ENCODE data around the gene RHBDL3. TPM values are rescaled to one million over a fixed set of nuclear protein-coding genes. Genes with fewer than 3 reads are reported as not detected.
"Not testable (repeated sequence)": the region's sequence is repeated elsewhere in the genome, so short reads cannot be mapped to it uniquely, and the experiment has no call there.

RHBDL3 gene
- total RNA-seq, 1 experiment from 2014 or later: not detected

- H4K20me1 ChIP-seq (ENCODE audit: insufficient read depth): no peaks in the 10 kb centered on the region; the same call in 1 of the 2 replicates
- no peaks in the 10 kb centered on the region for H3K79me2 ChIP-seq (ENCODE audit: low read depth)
- CTCF ChIA-PET: interaction anchor here (0.6 kb wide), 1 partner anchor 411 kb away, joined by 9 read pairs; no protein-coding TSS in a partner anchor
- no peak overlapping the region for H2AFZ ChIP-seq
- no peaks in the 10 kb centered on the region for H3K9me2 ChIP-seq (ENCODE audit: insufficient read depth)
- no peaks in the 10 kb centered on the region for H3K9me3 ChIP-seq (ENCODE audit: insufficient read depth, low read depth)
- H3K4me1 ChIP-seq (replicated peaks; ENCODE audit: insufficient read depth): no peaks in the 10 kb centered on the region
- H3K27ac ChIP-seq: no peak overlapping the region
- TF ChIP-seq EZH2 (IDR thresholded peaks at IDR 0.05; ENCODE audit: low read depth): no peak
- TF ChIP-seq CTCF (conservative IDR thresholded peaks at IDR 0.05): no peak
- no peak overlapping the region for H3K4me2 ChIP-seq
- H3F3A ChIP-seq (ENCODE audit: insufficient read depth, low read depth): no peaks in the 10 kb centered on the region
- POLR2A ChIA-PET (ENCODE audit: unreplicated experiment): interaction anchor here (0.6 kb wide), 2 partner anchors 135 to 893 kb away, joined by 3 to 5 read pairs; no protein-coding TSS in a partner anchor
- H3K36me3 ChIP-seq (ENCODE audit: low read depth): no peaks in the 10 kb centered on the region
- peaks cover 49% of the 10 kb centered on the region for H3K27me3 ChIP-seq (ENCODE audit: insufficient read depth, low read depth)
- intact Hi-C loops (cut with micrococcal nuclease; ENCODE audit: unreplicated experiment): no loop called here
- H3K4me3 ChIP-seq: no peak overlapping the region
- DNase-seq: no peak
- no TSS peak for BruUV-seq (replicated peaks)
Measured at GRCh38 chr17:32261417-32261736, 4.3 kb upstream of the RHBDL3 start.

- Histone ChIP-seq H3K4me3 (no peak overlapping the region), H3K27ac (no peak overlapping the region), H3K9me2 (ENCODE audit: insufficient read depth) (no peaks in the 10 kb centered on the region), H3K27me3 (ENCODE audit: insufficient read depth, low read depth) (peaks cover 55% of the 10 kb centered on the region), H3F3A (ENCODE audit: insufficient read depth, low read depth) (no peaks in the 10 kb centered on the region), H3K4me2 (no peak overlapping the region), H4K20me1 (ENCODE audit: insufficient read depth) (no peaks in the 10 kb centered on the region; the same call in 1 of the 2 replicates), H2AFZ (no peak overlapping the region), H3K36me3 (ENCODE audit: low read depth) (no peaks in the 10 kb centered on the region), H3K4me1 (replicated peaks; ENCODE audit: insufficient read depth) (no peaks in the 10 kb centered on the region), H3K79me2 (ENCODE audit: low read depth) (no peaks in the 10 kb centered on the region), H3K9me3 (ENCODE audit: insufficient read depth, low read depth) (no peaks in the 10 kb centered on the region)
- no TSS peak for BruUV-seq (replicated peaks)
- intact Hi-C loops (cut with micrococcal nuclease; ENCODE audit: unreplicated experiment): no loop called here
- POLR2A ChIA-PET (ENCODE audit: unreplicated experiment): interaction anchor here (0.6 kb wide), 2 partner anchors 134 to 894 kb away, joined by 3 to 5 read pairs; no protein-coding TSS in a partner anchor
- TF ChIP-seq EZH2 (IDR thresholded peaks at IDR 0.05; ENCODE audit: low read depth) (no peak), CTCF (conservative IDR thresholded peaks at IDR 0.05) (no peak)
- CTCF ChIA-PET: interaction anchor here (0.6 kb wide), 1 partner anchor 412 kb away, joined by 9 read pairs; no protein-coding TSS in a partner anchor
- no peak for DNase-seq
Measured at GRCh38 chr17:32261936-32262510, 3.6 kb upstream of the RHBDL3 start.

- H3K9me3 ChIP-seq (ENCODE audit: insufficient read depth, low read depth); H3K4me3 ChIP-seq; H4K20me1 ChIP-seq (ENCODE audit: insufficient read depth); H3K4me1 ChIP-seq (replicated peaks; ENCODE audit: insufficient read depth); H2AFZ ChIP-seq; H3F3A ChIP-seq (ENCODE audit: insufficient read depth, low read depth); BruUV-seq (replicated peaks); H3K4me2 ChIP-seq; H3K27ac ChIP-seq; CTCF ChIA-PET; intact Hi-C loops (cut with micrococcal nuclease; ENCODE audit: unreplicated experiment); DNase-seq; H3K36me3 ChIP-seq (ENCODE audit: low read depth); H3K79me2 ChIP-seq (ENCODE audit: low read depth); POLR2A ChIA-PET (ENCODE audit: unreplicated experiment); H3K9me2 ChIP-seq (ENCODE audit: insufficient read depth): not testable (repeated sequence)
- peaks cover 70% of the 10 kb centered on the region for H3K27me3 ChIP-seq (ENCODE audit: insufficient read depth, low read depth)
Measured at GRCh38 chr17:32263515-32263914, 2.1 kb upstream of the RHBDL3 start.

Data from PC-9 (cell line).